Skeletal muscle tissue (tissue), 4 donors: ENCODE results near the gene OR5K4. TPM values are rescaled to one million over a fixed set of nuclear protein-coding genes. Genes with fewer than 3 reads are reported as not detected.

ENCODE experiments used
- H3K27ac ChIP-seq: one replicate; pipeline ENCODE4 v1.7.0; 2013; ENCODE audit warnings: mild to moderate bottlenecking, low read depth, low read length, inconsistent platforms
- H3K27me3 ChIP-seq, 3 donors: one replicate each; pipeline ENCODE4 v1.7.0; 2013; ENCODE audit warnings: low read length in 3 of 3; ENCODE audit not compliant: control insufficient read depth in 3 of 3, insufficient read depth in 3 of 3
- H3K36me3 ChIP-seq, 3 donors: one replicate each; pipeline ENCODE4 v1.7.0; 2013; ENCODE audit warnings: low read length in 3 of 3; ENCODE audit not compliant: control insufficient read depth in 3 of 3, insufficient read depth in 3 of 3
- H3K4me1 ChIP-seq, 3 donors: one replicate each; pipeline ENCODE4 v1.7.0; 2013; ENCODE audit warnings: low read length in 3 of 3, mild to moderate bottlenecking in 3 of 3; ENCODE audit not compliant: control insufficient read depth in 3 of 3, insufficient read depth in 3 of 3
- H3K4me3 ChIP-seq, 3 donors: one replicate each; pipeline ENCODE4 v1.7.0; 2013; ENCODE audit warnings: low read length in 3 of 3
- H3K9ac ChIP-seq, 3 donors: one replicate each; pipeline ENCODE4 v1.7.0; 2013; ENCODE audit warnings: low read length in 3 of 3, mild to moderate bottlenecking in 3 of 3, moderate library complexity in 2 of 3, low read depth in 1 of 3
- H3K9me3 ChIP-seq, 3 donors: one replicate each; pipeline ENCODE4 v1.7.0; 2013; ENCODE audit warnings: low read length in 3 of 3; ENCODE audit not compliant: control insufficient read depth in 3 of 3
- total RNA-seq: library from RNA; depleted of rRNA; stranded (reverse); fragments of >200 nt; gene quantifications from one replicate; pipeline ENCODE4 v1.2.3, GENCODE V29; 2014
- donor health status: Osteomylitis.

The OR5K4 gene
- total RNA-seq, result not detected

- Histone ChIP-seq H3K4me3 (no peak within 1 kb of the TSS), H3K4me1 (no peaks in the 10 kb centered on the region), H3K9ac (no peak within 1 kb of the TSS), H3K27me3 (no peaks in the 10 kb centered on the region), H3K27ac (no peak within 1 kb of the TSS), H3K36me3 (no peaks in the 10 kb centered on the region), H3K9me3 (no peaks in the 10 kb centered on the region)
Observed at GRCh38 chr3:98353554-98353953, at the start of gene OR5K4. Gene OR5K4, plus strand, starts transcription at chr3:98353854. Its CDS starts 0 bp downstream, at chr3:98353854.

- no peaks in the 10 kb centered on the region for H3K4me1 ChIP-seq
- no peaks in the 10 kb centered on the region for H3K36me3 ChIP-seq
- no peak overlapping the region for H3K27ac ChIP-seq
- H3K9me3 ChIP-seq, result no peaks in the 10 kb centered on the region
- H3K9ac ChIP-seq, result no peak overlapping the region
- no peaks in the 10 kb centered on the region for H3K27me3 ChIP-seq
- no peak overlapping the region for H3K4me3 ChIP-seq
Observed at GRCh38 chr3:98322101-98322500, 31.6 kb upstream of the OR5K4 start.

- no peaks in the 10 kb centered on the region for H3K4me1 ChIP-seq
- no peaks in the 10 kb centered on the region for H3K9me3 ChIP-seq
- H3K36me3 ChIP-seq, result no peaks in the 10 kb centered on the region
- no peak overlapping the region for H3K27ac ChIP-seq
- no peaks in the 10 kb centered on the region for H3K27me3 ChIP-seq
- no peak overlapping the region for H3K4me3 ChIP-seq
- no peak overlapping the region for H3K9ac ChIP-seq
Observed at GRCh38 chr3:98322686-98323085, 31.0 kb upstream of the OR5K4 start.

GRCh38 chr3:98323425-98323824, 30.2 kb upstream of the OR5K4 start:
- Histone ChIP-seq H3K4me1 (no peaks in the 10 kb centered on the region), H3K9ac (no peak overlapping the region), H3K9me3 (no peaks in the 10 kb centered on the region), H3K36me3 (no peaks in the 10 kb centered on the region), H3K27me3 (no peaks in the 10 kb centered on the region), H3K27ac (no peak overlapping the region), H3K4me3 (no peak overlapping the region)

GRCh38 chr3:98325055-98325454, 28.6 kb upstream of the OR5K4 start:
- no peaks in the 10 kb centered on the region for H3K9me3 ChIP-seq
- peaks cover 0 to 4% (median 0%) of the 10 kb centered on the region in 3 donors for H3K27me3 ChIP-seq
- no peak overlapping the region for H3K27ac ChIP-seq
- no peak overlapping the region for H3K9ac ChIP-seq
- H3K4me3 ChIP-seq, result no peak overlapping the region
- no peaks in the 10 kb centered on the region for H3K36me3 ChIP-seq
- no peaks in the 10 kb centered on the region for H3K4me1 ChIP-seq

- no peak overlapping the region for H3K4me3 ChIP-seq
- H3K27ac ChIP-seq, result no peak overlapping the region
- no peaks in the 10 kb centered on the region for H3K9me3 ChIP-seq
- H3K9ac ChIP-seq, result no peak overlapping the region
- H3K4me1 ChIP-seq, result no peaks in the 10 kb centered on the region
- peaks cover 0 to 4% (median 0%) of the 10 kb centered on the region in 3 donors for H3K27me3 ChIP-seq
- H3K36me3 ChIP-seq, result no peaks in the 10 kb centered on the region
Observed at GRCh38 chr3:98326105-98326893, 27.4 kb upstream of the OR5K4 start.

GRCh38 chr3:98326945-98327344, 26.7 kb upstream of the OR5K4 start:
- H3K4me3 ChIP-seq, result no peak overlapping the region
- H3K9ac ChIP-seq, result no peak overlapping the region
- H3K36me3 ChIP-seq, result no peaks in the 10 kb centered on the region
- H3K4me1 ChIP-seq, result no peaks in the 10 kb centered on the region
- peaks cover 0 to 4% (median 0%) of the 10 kb centered on the region in 3 donors for H3K27me3 ChIP-seq
- H3K27ac ChIP-seq, result no peak overlapping the region
- no peaks in the 10 kb centered on the region for H3K9me3 ChIP-seq

GRCh38 chr3:98328933-98329332, 24.7 kb upstream of the OR5K4 start:
- H3K9me3 ChIP-seq, result no peaks in the 10 kb centered on the region
- no peak overlapping the region for H3K9ac ChIP-seq
- no peaks in the 10 kb centered on the region for H3K4me1 ChIP-seq
- no peak overlapping the region for H3K4me3 ChIP-seq
- peaks cover 0 to 4% (median 0%) of the 10 kb centered on the region in 3 donors for H3K27me3 ChIP-seq
- no peak overlapping the region for H3K27ac ChIP-seq
- no peaks in the 10 kb centered on the region for H3K36me3 ChIP-seq

GRCh38 chr3:98329392-98330124, 24.1 kb upstream of the OR5K4 start:
- no peak overlapping the region for H3K4me3 ChIP-seq
- H3K36me3 ChIP-seq, result no peaks in the 10 kb centered on the region
- H3K4me1 ChIP-seq, result no peaks in the 10 kb centered on the region
- no peak overlapping the region for H3K9ac ChIP-seq
- H3K9me3 ChIP-seq, result no peaks in the 10 kb centered on the region
- H3K27me3 ChIP-seq, result peaks cover 0 to 4% (median 0%) of the 10 kb centered on the region in 3 donors
- no peak overlapping the region for H3K27ac ChIP-seq

- no peak overlapping the region for H3K4me3 ChIP-seq
- no peak overlapping the region for H3K27ac ChIP-seq
- H3K27me3 ChIP-seq, result peaks cover 0 to 4% (median 0%) of the 10 kb centered on the region in 3 donors
- no peaks in the 10 kb centered on the region for H3K36me3 ChIP-seq
- no peaks in the 10 kb centered on the region for H3K4me1 ChIP-seq
- H3K9ac ChIP-seq, result no peak overlapping the region
- no peaks in the 10 kb centered on the region for H3K9me3 ChIP-seq
Observed at GRCh38 chr3:98331329-98331728, 22.3 kb upstream of the OR5K4 start.
